ENCODE measurements around the gene SACS.

SACS gene

GRCh38 chr13:23430664-23431063, 2.8 kb downstream of the SACS start:
- Histone ChIP-seq H3K36me3 (replicated peaks in 1 of 2; ENCODE audit: control insufficient read depth in 2 of 2, insufficient read depth in 2 of 2, low read length in 2 of 2) (peaks cover 0 to 21% of the 10 kb centered on the region in 2 donors), H3K4me3 (ENCODE audit: low read length in 2 of 2) (no peak overlapping the region)

DNA sequence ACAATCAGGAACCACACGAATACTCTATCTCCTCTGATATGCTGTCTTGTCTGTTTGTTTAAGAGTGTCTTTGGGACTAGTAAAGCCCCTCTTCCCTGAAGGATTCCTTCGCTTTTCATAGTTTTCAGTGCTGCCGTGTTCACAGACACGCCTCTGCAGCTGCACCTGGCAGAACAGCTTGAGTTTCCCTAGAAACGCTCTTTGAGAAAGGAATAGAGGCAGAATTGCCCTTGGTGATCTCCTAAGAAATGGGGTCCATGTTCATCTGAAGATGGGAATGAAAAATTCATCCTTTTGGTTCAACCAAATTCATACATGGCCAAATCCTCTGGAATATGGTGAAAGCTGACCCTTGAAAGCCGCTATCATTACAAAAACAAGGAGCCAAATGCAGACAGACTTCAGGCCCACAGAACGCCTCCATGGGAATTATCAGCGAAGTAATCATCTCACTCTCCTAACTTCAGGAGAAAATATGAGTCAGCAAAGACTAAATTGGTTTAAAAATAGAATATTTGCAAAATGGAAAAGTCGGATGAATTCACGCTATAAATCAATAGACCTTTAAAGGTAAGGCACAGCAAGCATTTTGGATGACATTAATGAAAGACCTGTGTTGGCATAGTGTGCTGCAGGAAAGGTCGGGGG, 5.5 kb downstream of the SACS start:
- no peak overlapping the region for H4K91ac ChIP-seq (ENCODE audit: low read depth, low read length, poor library complexity)
- H3K36me3 ChIP-seq (replicated peaks in 1 of 2; ENCODE audit: control insufficient read depth in 2 of 2, insufficient read depth in 2 of 2, low read length in 2 of 2) = peaks cover 7 to 31% of the 10 kb centered on the region in 2 donors
- peak overlapping the region; percentile 7 for H3K27ac ChIP-seq (replicated peaks; ENCODE audit: low read length)
- no peak overlapping the region for H3K4ac ChIP-seq (ENCODE audit: low read length)
- H3K23ac ChIP-seq (ENCODE audit: low read depth, low read length, poor library complexity) = no peak overlapping the region
- WGBS, 2 donors (ENCODE audit: extremely low coverage in 2 of 2, insufficient read length in 2 of 2, insufficient replicate concordance in 1 of 2) = no CpG with 5 or more reads among the region's 11 CpGs
- no peak overlapping the region for H2AK5ac ChIP-seq (ENCODE audit: low read depth, low read length)
- peaks cover 4% of the 10 kb centered on the region for H3K79me1 ChIP-seq (ENCODE audit: low read depth, low read length)
- H2BK12ac ChIP-seq (ENCODE audit: low read length) = no peak overlapping the region
- H2BK5ac ChIP-seq (ENCODE audit: low read length) = no peak overlapping the region
- H3K4me2 ChIP-seq (ENCODE audit: insufficient read depth, low read length, poor library complexity, severe bottlenecking) = no peak overlapping the region
- no peak overlapping the region for H3K9ac ChIP-seq (ENCODE audit: low read depth, low read length, poor library complexity)
- no peak overlapping the region for H2BK15ac ChIP-seq (ENCODE audit: low read length)
- H2AFZ ChIP-seq (ENCODE audit: low read length) = no peak overlapping the region
- peaks cover 18% of the 10 kb centered on the region in 2 donors for H3K4me1 ChIP-seq (ENCODE audit: control insufficient read depth in 2 of 2, insufficient read depth in 1 of 2, low read depth in 1 of 2, low read length in 2 of 2)
- no peak overlapping the region for H4K8ac ChIP-seq (ENCODE audit: low read depth, low read length)
- H3K4me3 ChIP-seq (ENCODE audit: low read length in 2 of 2) = no peak overlapping the region
- peaks cover 4% of the 10 kb centered on the region in 2 donors for H3K9me3 ChIP-seq (replicated peaks in 1 of 2; ENCODE audit: control insufficient read depth in 2 of 2, insufficient read depth in 1 of 2, low read depth in 1 of 2, low read length in 2 of 2)
- no peak overlapping the region for H3K18ac ChIP-seq (ENCODE audit: low read length)
- no peak for DNase-seq (ENCODE audit: low spot score)
- no peaks in the 10 kb centered on the region for H3K27me3 ChIP-seq (ENCODE audit: control insufficient read depth in 3 of 3, insufficient read depth in 3 of 3, low read depth in 1 of 3, low read length in 3 of 3)
- no peak overlapping the region for H3K14ac ChIP-seq (ENCODE audit: low read length)
- no peak overlapping the region for H2BK120ac ChIP-seq (ENCODE audit: low read depth, low read length)

More at GRCh38 chr13:23430664-23431063, 2.8 kb downstream of the SACS start:
- Histone ChIP-seq H2BK12ac (ENCODE audit: low read length) (no peak overlapping the region), H3K79me1 (ENCODE audit: low read depth, low read length) (peaks cover 3% of the 10 kb centered on the region), H2BK120ac (ENCODE audit: low read depth, low read length) (no peak overlapping the region), H2BK5ac (ENCODE audit: low read length) (no peak overlapping the region), H3K4me1 (ENCODE audit: control insufficient read depth in 2 of 2, insufficient read depth in 1 of 2, low read depth in 1 of 2, low read length in 2 of 2) (peaks cover 23 to 29% of the 10 kb centered on the region in 2 donors), H3K27me3 (ENCODE audit: control insufficient read depth in 3 of 3, insufficient read depth in 3 of 3, low read depth in 1 of 3, low read length in 3 of 3) (no peaks in the 10 kb centered on the region), H2AK5ac (ENCODE audit: low read depth, low read length) (no peak overlapping the region), H2AFZ (ENCODE audit: low read length) (no peak overlapping the region), H3K18ac (ENCODE audit: low read length) (no peak overlapping the region), H3K23ac (ENCODE audit: low read depth, low read length, poor library complexity) (no peak overlapping the region), H4K8ac (ENCODE audit: low read depth, low read length) (no peak overlapping the region), H3K4me2 (ENCODE audit: insufficient read depth, low read length, poor library complexity, severe bottlenecking) (no peak overlapping the region), H3K27ac (replicated peaks; ENCODE audit: low read length) (no peak overlapping the region), H4K91ac (ENCODE audit: low read depth, low read length, poor library complexity) (no peak overlapping the region), H2BK15ac (ENCODE audit: low read length) (no peak overlapping the region), H3K4ac (ENCODE audit: low read length) (no peak overlapping the region), H3K9ac (ENCODE audit: low read depth, low read length, poor library complexity) (no peak overlapping the region), H3K9me3 (replicated peaks in 1 of 2; ENCODE audit: control insufficient read depth in 2 of 2, insufficient read depth in 1 of 2, low read depth in 1 of 2, low read length in 2 of 2) (peaks cover 0 to 4% of the 10 kb centered on the region in 2 donors), H3K14ac (ENCODE audit: low read length) (no peak overlapping the region)
- DNase-seq (ENCODE audit: low spot score) = no peak
- WGBS, 2 donors (ENCODE audit: extremely low coverage in 2 of 2, insufficient read length in 2 of 2, insufficient replicate concordance in 1 of 2) = no CpG with 5 or more reads among the region's 5 CpGs

GRCh38 chr13:23427342-23427843, 6.1 kb downstream of the SACS start:
- peaks cover 4% of the 10 kb centered on the region in 2 donors for H3K9me3 ChIP-seq (replicated peaks in 1 of 2; ENCODE audit: control insufficient read depth in 2 of 2, insufficient read depth in 1 of 2, low read depth in 1 of 2, low read length in 2 of 2)
- WGBS, 2 donors (ENCODE audit: extremely low coverage in 2 of 2, insufficient read length in 2 of 2, insufficient replicate concordance in 1 of 2) = no CpG with 5 or more reads among the region's 7 CpGs
- H3K79me1 ChIP-seq (ENCODE audit: low read depth, low read length) = peaks cover 4% of the 10 kb centered on the region
- H3K14ac ChIP-seq (ENCODE audit: low read length) = no peak overlapping the region
- H3K23ac ChIP-seq (ENCODE audit: low read depth, low read length, poor library complexity) = no peak overlapping the region
- no peak overlapping the region for H2BK15ac ChIP-seq (ENCODE audit: low read length)
- no peak overlapping the region for H3K27ac ChIP-seq (replicated peaks; ENCODE audit: low read length)
- no peak overlapping the region for H4K8ac ChIP-seq (ENCODE audit: low read depth, low read length)
- H3K36me3 ChIP-seq (replicated peaks in 1 of 2; ENCODE audit: control insufficient read depth in 2 of 2, insufficient read depth in 2 of 2, low read length in 2 of 2) = peaks cover 7 to 31% of the 10 kb centered on the region in 2 donors
- no peak overlapping the region for H4K91ac ChIP-seq (ENCODE audit: low read depth, low read length, poor library complexity)
- no peak overlapping the region for H3K9ac ChIP-seq (ENCODE audit: low read depth, low read length, poor library complexity)
- H3K18ac ChIP-seq (ENCODE audit: low read length) = no peak overlapping the region
- no peak overlapping the region for H3K4ac ChIP-seq (ENCODE audit: low read length)
- no peak overlapping the region for H2BK12ac ChIP-seq (ENCODE audit: low read length)
- no peak overlapping the region for H3K4me3 ChIP-seq (ENCODE audit: low read length in 2 of 2)
- H3K4me2 ChIP-seq (ENCODE audit: insufficient read depth, low read length, poor library complexity, severe bottlenecking) = no peak overlapping the region
- H2BK5ac ChIP-seq (ENCODE audit: low read length) = no peak overlapping the region
- DNase-seq (ENCODE audit: low spot score) = no peak
- no peaks in the 10 kb centered on the region for H3K27me3 ChIP-seq (ENCODE audit: control insufficient read depth in 3 of 3, insufficient read depth in 3 of 3, low read depth in 1 of 3, low read length in 3 of 3)
- H2AFZ ChIP-seq (ENCODE audit: low read length) = no peak overlapping the region
- no peak overlapping the region for H2AK5ac ChIP-seq (ENCODE audit: low read depth, low read length)
- H2BK120ac ChIP-seq (ENCODE audit: low read depth, low read length) = no peak overlapping the region
- H3K4me1 ChIP-seq (ENCODE audit: control insufficient read depth in 2 of 2, insufficient read depth in 1 of 2, low read depth in 1 of 2, low read length in 2 of 2) = peaks cover 18% of the 10 kb centered on the region in 2 donors

GRCh38 chr13:23421596-23421995, 11.9 kb downstream of the SACS start:
- no peak overlapping the region for H3K27ac ChIP-seq (replicated peaks; ENCODE audit: low read length)
- H2AK5ac ChIP-seq (ENCODE audit: low read depth, low read length) = no peak overlapping the region
- H3K27me3 ChIP-seq (ENCODE audit: control insufficient read depth in 3 of 3, insufficient read depth in 3 of 3, low read depth in 1 of 3, low read length in 3 of 3) = no peaks in the 10 kb centered on the region
- H3K18ac ChIP-seq (ENCODE audit: low read length) = no peak overlapping the region
- no peak overlapping the region for H3K9ac ChIP-seq (ENCODE audit: low read depth, low read length, poor library complexity)
- H2BK5ac ChIP-seq (ENCODE audit: low read length) = no peak overlapping the region
- no peak overlapping the region for H2BK15ac ChIP-seq (ENCODE audit: low read length)
- H2AFZ ChIP-seq (ENCODE audit: low read length) = no peak overlapping the region
- H4K8ac ChIP-seq (ENCODE audit: low read depth, low read length) = no peak overlapping the region
- H3K23ac ChIP-seq (ENCODE audit: low read depth, low read length, poor library complexity) = no peak overlapping the region
- no CpG with 5 or more reads among the region's 5 CpGs for WGBS, 2 donors (ENCODE audit: extremely low coverage in 2 of 2, insufficient read length in 2 of 2, insufficient replicate concordance in 1 of 2)
- H2BK120ac ChIP-seq (ENCODE audit: low read depth, low read length) = no peak overlapping the region
- no peak overlapping the region for H2BK12ac ChIP-seq (ENCODE audit: low read length)
- peaks cover 17 to 26% of the 10 kb centered on the region in 2 donors for H3K36me3 ChIP-seq (replicated peaks in 1 of 2; ENCODE audit: control insufficient read depth in 2 of 2, insufficient read depth in 2 of 2, low read length in 2 of 2)
- no peaks in the 10 kb centered on the region for H3K4me1 ChIP-seq (ENCODE audit: control insufficient read depth in 2 of 2, insufficient read depth in 1 of 2, low read depth in 1 of 2, low read length in 2 of 2)
- peaks cover 6% of the 10 kb centered on the region for H3K79me1 ChIP-seq (ENCODE audit: low read depth, low read length)
- H3K4me3 ChIP-seq (ENCODE audit: low read length in 2 of 2) = no peak overlapping the region
- peaks cover 5 to 9% of the 10 kb centered on the region in 2 donors for H3K9me3 ChIP-seq (replicated peaks in 1 of 2; ENCODE audit: control insufficient read depth in 2 of 2, insufficient read depth in 1 of 2, low read depth in 1 of 2, low read length in 2 of 2)
- H3K4ac ChIP-seq (ENCODE audit: low read length) = no peak overlapping the region
- H3K14ac ChIP-seq (ENCODE audit: low read length) = peak overlapping the region; percentile 56
- H4K91ac ChIP-seq (ENCODE audit: low read depth, low read length, poor library complexity) = no peak overlapping the region
- no peak overlapping the region for H3K4me2 ChIP-seq (ENCODE audit: insufficient read depth, low read length, poor library complexity, severe bottlenecking)
- DNase-seq (ENCODE audit: low spot score) = no peak

All from neuronal stem cell (in vitro differentiated cells).